IMR-90 (cell line): ENCODE results near the gene OTOG. TPM values are rescaled to one million over a fixed set of nuclear protein-coding genes. Genes with fewer than 3 reads are reported as not detected.
"Not testable (repeated sequence)": the region's sequence is repeated elsewhere in the genome, so short reads cannot be mapped to it uniquely, and the experiment has no call there.

ENCODE experiments used
- ATAC-seq: fragments of 200-7000 bp; cut with Tn5 transposase; 2 replicates; pipeline ENCODE4 v1.9.1; 2020; ENCODE audit warnings: low read depth, mild to moderate bottlenecking, moderate library complexity
- BruUV-seq: library from RNA; stranded (reverse); fragments of 400-500 nt; replicated peaks from 2 replicates; lab custom pipeline; 2021; lab: Mats Ljungman, UMichigan
- CTCF ChIA-PET: fragments of 300-600 bp; formaldehyde crosslinking; extraction: SDS; loops from one replicate; lab custom pipeline; 2021; ENCODE audit warnings: antibody characterized with exemption; lab: Yijun Ruan, JAX
- POLR2A ChIA-PET: fragments of 300-600 bp; sonication (Branson Sonifier 250); formaldehyde crosslinking; loops from one replicate; lab custom pipeline; 2022; ENCODE audit warnings: antibody characterized with exemption; ENCODE audit not compliant: unreplicated experiment; lab: Charles Lee
- DNase-seq: peaks from one replicate; pipeline ENCODE4 v3.0.0; 2013
- H2AFZ ChIP-seq: replicated peaks from 2 replicates; pipeline ENCODE3; 2013; ENCODE audit warnings: low read length, mild to moderate bottlenecking; ENCODE audit not compliant: poor library complexity
- H2AK5ac ChIP-seq: 2 replicates; pipeline ENCODE4 v1.6.1; 2013; ENCODE audit warnings: low read depth, low read length, inconsistent platforms
- H2AK9ac ChIP-seq: replicated peaks from 2 replicates; pipeline ENCODE3; 2013; ENCODE audit warnings: mild to moderate bottlenecking, low read depth, low read length, moderate library complexity; ENCODE audit not compliant: poor library complexity
- H2BK120ac ChIP-seq: 2 replicates; pipeline ENCODE4 v1.6.1; 2013; ENCODE audit warnings: low read depth, low read length, inconsistent platforms
- H2BK15ac ChIP-seq: 3 replicates; pipeline ENCODE4 v1.6.1; 2013; ENCODE audit warnings: low read depth, low read length, inconsistent platforms
- H2BK20ac ChIP-seq: 2 replicates; pipeline ENCODE4 v1.6.1; 2013; ENCODE audit warnings: low read depth, mild to moderate bottlenecking, inconsistent platforms, low read length, moderate library complexity
- H2BK5ac ChIP-seq: 2 replicates; pipeline ENCODE4 v1.6.1; 2013; ENCODE audit warnings: mild to moderate bottlenecking, low read depth, low read length, inconsistent platforms; ENCODE audit not compliant: poor library complexity, severe bottlenecking
- H3K14ac ChIP-seq: replicated peaks from 2 replicates; pipeline ENCODE4 v1.6.1; 2013; ENCODE audit warnings: low read depth, low read length, inconsistent platforms
- H3K18ac ChIP-seq: 2 replicates; pipeline ENCODE4 v1.6.1; 2013; ENCODE audit warnings: low read depth, low read length, control low read depth
- H3K23ac ChIP-seq: 2 replicates; pipeline ENCODE4 v1.6.1; 2013; ENCODE audit warnings: low read depth, low read length, inconsistent platforms
- H3K27ac ChIP-seq: 2 replicates; pipeline ENCODE4 v1.5.1; 2013; ENCODE audit warnings: mild to moderate bottlenecking, control low read depth, low read length; ENCODE audit not compliant: insufficient read depth
- H3K27me3 ChIP-seq: 2 replicates; pipeline ENCODE4 v1.6.1; 2013; ENCODE audit warnings: low read length; ENCODE audit not compliant: control insufficient read depth, insufficient read depth
- H3K36me3 ChIP-seq: 2 replicates; pipeline ENCODE4 v1.6.1; 2013; ENCODE audit warnings: low read length, mixed read lengths; ENCODE audit not compliant: control insufficient read depth, insufficient read depth
- H3K4ac ChIP-seq: 2 replicates; pipeline ENCODE4 v1.6.1; 2013; ENCODE audit warnings: low read depth, low read length, inconsistent platforms
- H3K4me1 ChIP-seq: 2 replicates; pipeline ENCODE4 v1.6.1; 2013; ENCODE audit warnings: low read length, mixed read lengths; ENCODE audit not compliant: control insufficient read depth, insufficient read depth
- H3K4me2 ChIP-seq: 2 replicates; pipeline ENCODE4 v1.6.1; 2013; ENCODE audit warnings: low read depth, mild to moderate bottlenecking, control low read depth, low read length, moderate library complexity
- H3K4me3 ChIP-seq: 2 replicates; pipeline ENCODE4 v1.5.1; 2013; ENCODE audit warnings: low read depth, mild to moderate bottlenecking, control low read depth, low read length, moderate library complexity; ENCODE audit not compliant: insufficient read depth
- H3K56ac ChIP-seq: 2 replicates; pipeline ENCODE4 v1.6.1; 2013; ENCODE audit warnings: low read length, inconsistent platforms; ENCODE audit not compliant: insufficient read depth; ENCODE audit errors: extremely low read depth
- H3K79me1 ChIP-seq, 2 experiments: 2 replicates each; pipeline ENCODE4 v1.6.1; 2013; ENCODE audit warnings: low read length in 2 of 2, inconsistent platforms in 1 of 2, low read depth in 1 of 2
- H3K9ac ChIP-seq: 2 replicates; pipeline ENCODE4 v1.6.1; 2013; ENCODE audit warnings: low read depth, low read length, control low read depth
- H3K9me1 ChIP-seq: 2 replicates; pipeline ENCODE4 v1.6.1; 2013; ENCODE audit warnings: low read length, inconsistent platforms; ENCODE audit not compliant: insufficient read depth
- H3K9me3 ChIP-seq: 2 replicates; pipeline ENCODE4 v1.6.1; 2013; ENCODE audit warnings: low read length; ENCODE audit not compliant: control insufficient read depth, insufficient read depth
- H4K20me1 ChIP-seq: 2 replicates; pipeline ENCODE4 v1.6.1; 2013; ENCODE audit warnings: low read length, inconsistent platforms; ENCODE audit not compliant: insufficient read depth
- H4K5ac ChIP-seq: 2 replicates; pipeline ENCODE4 v1.6.1; 2013; ENCODE audit warnings: mild to moderate bottlenecking, low read depth, low read length, control low read depth
- H4K8ac ChIP-seq, 2 experiments: 2 replicates each; pipeline ENCODE4 v1.6.1; 2013; ENCODE audit warnings: low read depth in 2 of 2, low read length in 2 of 2, control low read depth in 1 of 2, inconsistent platforms in 1 of 2
- H4K91ac ChIP-seq: 2 replicates; pipeline ENCODE4 v1.6.1; 2013; ENCODE audit warnings: low read depth, low read length, inconsistent platforms; ENCODE audit not compliant: insufficient read depth
- WGBS, 2 experiments: methylation state at CpG; one replicate each; pipeline versions ENCODE4 v1.1.5 to v1.1.7; 2013; ENCODE audit warnings: missing lambda C conversion rate in 2 of 2; ENCODE audit not compliant: insufficient read length in 1 of 2; ENCODE audit errors: extremely low coverage in 2 of 2; 5-methylcytosine and 5-hydroxymethylcytosine counted together
- dilution Hi-C: fragments of 300-500 bp; cut with HindIII; formaldehyde crosslinking; loops from one replicate; pipeline ENCODE4 v1.14.3; 2018; ENCODE audit warnings: low sequenced_read_pairs; ENCODE audit not compliant: unreplicated experiment
- in situ Hi-C: fragments of 300-500 bp; cut with MboI; formaldehyde crosslinking; loops from 3 replicates; pipeline ENCODE4 v1.14.3; 2019; ENCODE audit warnings: low sequenced_read_pairs, inconsistent platforms, mixed read lengths
- intact Hi-C: fragments of 100-400 bp; cut with micrococcal nuclease; formaldehyde crosslinking; loops from 2 replicates; pipeline ENCODE4 v1.10.0; 2022
- polyA plus RNA-seq, 3 experiments: library from polyadenylated mRNA; depleted of rRNA; stranded (reverse); fragments of >200 nt; gene quantifications; 2 replicates each; pipeline ENCODE4 v1.2.3, GENCODE V29; 2012; ENCODE audit warnings: low replicate concordance in 1 of 3
- total RNA-seq: library from RNA; depleted of rRNA; stranded (reverse); fragments of >200 nt; gene quantifications from 2 replicates; pipeline ENCODE4 v1.2.3, GENCODE V29; 2012

Gene OTOG
- total and polyA plus RNA-seq, 2 of the 4 experiments (the other 2 are of a cell fraction), result not detected

- H3K27ac ChIP-seq, H3K4me1 ChIP-seq, H2BK120ac ChIP-seq, H3K4ac ChIP-seq, H4K5ac ChIP-seq, H3K4me2 ChIP-seq, H3K9ac ChIP-seq, DNase-seq, H4K20me1 ChIP-seq, H3K23ac ChIP-seq, BruUV-seq, H3K14ac ChIP-seq, H2AFZ ChIP-seq, H3K79me1 ChIP-seq, dilution Hi-C loops, H4K91ac ChIP-seq, in situ Hi-C loops, POLR2A ChIA-PET, H3K4me3 ChIP-seq, H2BK20ac ChIP-seq, H2AK9ac ChIP-seq, H2BK5ac ChIP-seq, H3K9me3 ChIP-seq, ATAC-seq, H3K18ac ChIP-seq, H2AK5ac ChIP-seq, H3K36me3 ChIP-seq, H4K8ac ChIP-seq, H3K9me1 ChIP-seq, H3K27me3 ChIP-seq, CTCF ChIA-PET, H2BK15ac ChIP-seq, intact Hi-C loops, H3K56ac ChIP-seq: not testable (repeated sequence)
- 40% methylated on average over 1 of the region's 4 CpGs; no CpG with 5 or more reads in 1 of the 2 experiments for WGBS, 2 experiments
These were observed 75.7 kb downstream of the OTOG start for GRCh38 chr11:17622711-17623110.
